Right atrium auricular region (tissue), 2 donors: ENCODE measurements around the gene ZNF771. TPM values are rescaled to one million over a fixed set of nuclear protein-coding genes. Genes with fewer than 3 reads are reported as not detected.

ENCODE experiments used
- DNase-seq: peaks from one replicate; pipeline ENCODE4 v3.0.0-alpha.2; 2019; ENCODE audit warnings: low spot score
- H3K27ac ChIP-seq, 2 donors: fragments of 200-600 bp; sonication (generic); 1 replicate in 1 of 2; 2 replicates in 1 of 2; pipeline ENCODE4 v1.5.1; 2016 to 2019
- H3K27me3 ChIP-seq, 2 donors: fragments of 200-600 bp; sonication (generic); one replicate each; pipeline versions ENCODE4 v1.5.1 to v1.6.0; 2017 to 2019
- H3K36me3 ChIP-seq: fragments of 200-600 bp; sonication (generic); one replicate; pipeline ENCODE4 v1.5.1; 2016
- H3K4me1 ChIP-seq, 2 donors: fragments of 200-600 bp; sonication (generic); one replicate each; pipeline versions ENCODE4 v1.5.1 to v1.6.0; 2017 to 2019
- H3K4me3 ChIP-seq, 2 donors: fragments of 200-600 bp; sonication (generic); 1 replicate in 1 of 2; 2 replicates in 1 of 2; pipeline ENCODE4 v1.5.1; 2017 to 2019; ENCODE audit warnings: mild to moderate bottlenecking in 1 of 2, moderate library complexity in 1 of 2
- H3K9me3 ChIP-seq, 2 donors: fragments of 200-600 bp; sonication (generic); one replicate each; pipeline ENCODE4 v1.5.1; 2019
- total RNA-seq, 2 donors: library from RNA; depleted of rRNA; stranded (reverse); fragments of >200 nt; gene quantifications; one replicate each; pipeline ENCODE4 v1.1.0, GENCODE V29; 2016
- TF ChIP-seq, protein P1 (sequence below), 2 donors: fragments of 200-600 bp; sonication (generic); IDR thresholded peaks; one replicate each; pipeline ENCODE4 v1.5.1; 2019; ENCODE audit warnings: antibody characterized with exemption in 2 of 2

Gene ZNF771
- total RNA-seq, 2 donors from 2014 or later, result 13.0 to 14.3 TPM

DNA sequence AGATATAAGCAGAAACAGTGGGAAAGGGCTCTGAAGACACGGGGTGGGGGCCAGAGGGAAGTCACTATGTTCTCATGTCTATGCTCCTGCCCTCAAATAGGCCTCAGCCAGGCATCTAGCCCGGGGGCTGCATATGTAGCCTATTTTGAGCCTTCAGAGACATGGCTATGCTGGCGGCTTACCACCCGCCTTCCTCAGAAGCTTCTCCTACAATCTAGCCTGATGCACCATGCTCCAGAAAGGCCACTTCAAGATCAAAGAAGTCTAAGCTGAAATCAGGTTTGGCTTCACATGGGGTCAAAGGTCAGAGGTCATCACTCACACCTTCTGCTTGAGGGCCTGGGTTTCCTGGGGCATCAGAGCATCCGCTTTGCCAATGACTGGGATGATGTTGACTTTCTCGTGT, 26.6 kb upstream of the ZNF771 start:
- no peaks in the 10 kb centered on the region for H3K36me3 ChIP-seq
- H3K27me3 ChIP-seq, result no peaks in the 10 kb centered on the region
- H3K4me1 ChIP-seq, result peaks cover 0 to 15% of the 10 kb centered on the region in 2 donors
- no peaks in the 10 kb centered on the region for H3K9me3 ChIP-seq
- no peak overlapping the region for H3K27ac ChIP-seq
- TF ChIP-seq, protein P1, sequence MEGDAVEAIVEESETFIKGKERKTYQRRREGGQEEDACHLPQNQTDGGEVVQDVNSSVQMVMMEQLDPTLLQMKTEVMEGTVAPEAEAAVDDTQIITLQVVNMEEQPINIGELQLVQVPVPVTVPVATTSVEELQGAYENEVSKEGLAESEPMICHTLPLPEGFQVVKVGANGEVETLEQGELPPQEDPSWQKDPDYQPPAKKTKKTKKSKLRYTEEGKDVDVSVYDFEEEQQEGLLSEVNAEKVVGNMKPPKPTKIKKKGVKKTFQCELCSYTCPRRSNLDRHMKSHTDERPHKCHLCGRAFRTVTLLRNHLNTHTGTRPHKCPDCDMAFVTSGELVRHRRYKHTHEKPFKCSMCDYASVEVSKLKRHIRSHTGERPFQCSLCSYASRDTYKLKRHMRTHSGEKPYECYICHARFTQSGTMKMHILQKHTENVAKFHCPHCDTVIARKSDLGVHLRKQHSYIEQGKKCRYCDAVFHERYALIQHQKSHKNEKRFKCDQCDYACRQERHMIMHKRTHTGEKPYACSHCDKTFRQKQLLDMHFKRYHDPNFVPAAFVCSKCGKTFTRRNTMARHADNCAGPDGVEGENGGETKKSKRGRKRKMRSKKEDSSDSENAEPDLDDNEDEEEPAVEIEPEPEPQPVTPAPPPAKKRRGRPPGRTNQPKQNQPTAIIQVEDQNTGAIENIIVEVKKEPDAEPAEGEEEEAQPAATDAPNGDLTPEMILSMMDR (IDR thresholded peaks at IDR 0.05), result no peak
- H3K4me3 ChIP-seq, result no peak overlapping the region
- DNase-seq, result no peak

- Histone ChIP-seq H3K27ac (no peak overlapping the region), H3K27me3 (no peaks in the 10 kb centered on the region), H3K36me3 (no peaks in the 10 kb centered on the region), H3K4me1 (peaks cover 0 to 15% of the 10 kb centered on the region in 2 donors), H3K9me3 (no peaks in the 10 kb centered on the region), H3K4me3 (no peak overlapping the region)
- TF ChIP-seq, protein P1 (IDR thresholded peaks at IDR 0.05), result no peak
- DNase-seq, result no peak
Measured at GRCh38 chr16:30381291-30382041, 25.9 kb upstream of the ZNF771 start.

GRCh38 chr16:30382111-30382881, 25.1 kb upstream of the ZNF771 start, which contains the start of gene SEPTIN1:
Gene SEPTIN1 (minus strand): TSS chr16:30382561. CDS start chr16:30382542, 19 bp downstream.
- Histone ChIP-seq H3K4me3 (no peak within 1 kb of the TSS), H3K36me3 (no peaks in the 10 kb centered on the region), H3K4me1 (peaks cover 0 to 10% of the 10 kb centered on the region in 2 donors), H3K27me3 (no peaks in the 10 kb centered on the region), H3K9me3 (no peaks in the 10 kb centered on the region), H3K27ac (no peak within 1 kb of the TSS)
- TF ChIP-seq, protein P1 (IDR thresholded peaks at IDR 0.05), result no peak
- DNase-seq, result no peak

DNA sequence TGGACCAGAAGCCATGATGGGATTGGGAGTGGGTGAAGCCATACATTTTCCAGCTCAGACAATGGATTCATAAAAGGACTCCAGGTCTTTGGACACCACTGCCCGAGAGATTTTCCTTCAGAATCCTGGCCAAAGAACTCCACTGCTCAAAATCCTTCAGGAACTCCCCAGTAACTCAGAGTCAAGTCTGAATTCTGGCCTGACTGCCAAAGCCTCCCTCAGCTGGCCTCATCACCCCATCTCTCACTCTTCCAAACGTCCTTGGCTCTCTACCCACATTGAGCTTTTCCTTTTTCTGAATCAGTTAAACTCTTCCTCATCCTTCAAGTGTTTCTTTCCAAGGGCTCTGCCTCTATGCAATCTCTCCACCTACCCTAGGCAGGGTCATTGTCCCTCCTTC, 23.9 kb upstream of the ZNF771 start:
- no peaks in the 10 kb centered on the region for H3K36me3 ChIP-seq
- H3K4me1 ChIP-seq, result peaks cover 0 to 8% of the 10 kb centered on the region in 2 donors
- TF ChIP-seq, protein P1 (IDR thresholded peaks at IDR 0.05), result no peak
- H3K4me3 ChIP-seq, result no peak overlapping the region
- H3K27me3 ChIP-seq, result no peaks in the 10 kb centered on the region
- DNase-seq, result no peak
- no peaks in the 10 kb centered on the region for H3K9me3 ChIP-seq
- no peak overlapping the region for H3K27ac ChIP-seq

DNA sequence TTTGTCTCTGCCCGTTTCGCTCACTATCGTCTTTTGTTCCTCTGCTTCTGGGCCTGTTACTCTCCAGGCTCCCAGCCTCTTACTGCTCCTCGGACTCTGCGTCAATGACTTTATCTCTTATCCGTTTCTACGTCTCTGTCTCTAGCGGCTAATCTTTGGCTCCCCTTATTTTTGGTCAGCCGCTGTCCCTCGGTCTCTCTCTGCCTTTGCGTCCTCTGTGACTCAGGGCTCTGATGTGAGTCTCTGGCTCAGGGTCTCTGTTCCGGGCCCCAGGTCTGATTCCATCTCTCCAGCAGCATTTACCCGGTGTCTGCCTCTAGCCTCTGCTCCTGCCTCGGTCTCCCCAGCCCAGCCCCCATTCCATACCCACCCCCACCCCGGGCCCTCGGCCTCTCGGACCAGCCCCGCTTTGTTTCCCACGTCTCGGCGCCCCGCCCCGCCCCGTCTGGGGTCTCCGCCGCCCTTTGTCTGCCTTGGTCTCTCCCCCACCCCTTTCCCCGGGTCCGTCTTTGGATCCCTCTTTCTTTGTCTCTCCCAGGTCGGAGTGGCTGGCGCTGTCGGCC, 12.7 kb upstream of the ZNF771 start:
- peaks cover 0 to 26% of the 10 kb centered on the region in 2 donors for H3K4me1 ChIP-seq
- H3K9me3 ChIP-seq, result no peaks in the 10 kb centered on the region
- no peaks in the 10 kb centered on the region for H3K27me3 ChIP-seq
- peaks cover 11% of the 10 kb centered on the region for H3K36me3 ChIP-seq
- peak; percentile 72 for DNase-seq
- TF ChIP-seq, protein P1 (IDR thresholded peaks at IDR 0.05), result no peak
- peak overlapping the region; percentile 84 to 89 for H3K27ac ChIP-seq
- H3K4me3 ChIP-seq, result peak overlapping the region; percentile 83
